HepG2 (cell line): ENCODE results near the gene YEATS4. TPM values are rescaled to one million over a fixed set of nuclear protein-coding genes. Genes with fewer than 3 reads are reported as not detected.

Source experiments
- MBNL3 ChIP-seq: fragments of 250-450 bp; sonication (Bioruptor Pico); conservative IDR thresholded peaks from 2 replicates; pipeline ENCODE4 v1.8.0; 2022; ENCODE audit warnings: mild to moderate bottlenecking, inconsistent platforms
- TBX2 ChIP-seq: sonication (generic); formaldehyde crosslinking; IDR thresholded peaks from 2 replicates; pipeline ENCODE4 v1.5.0; 2020; ENCODE audit warnings: missing genetic modification reagents, mild to moderate bottlenecking, borderline replicate concordance
- ZMYM3 ChIP-seq: sonication (generic); formaldehyde crosslinking; IDR thresholded peaks from 2 replicates; pipeline ENCODE4 v1.5.1; 2020; ENCODE audit warnings: mild to moderate bottlenecking, missing genetic modification reagents
- polyA plus RNA-seq, 8 experiments: library from polyadenylated mRNA; depleted of rRNA in 3 of 8; stranded (reverse) in 7 of 8; unstranded in 1 of 8; fragments of >200 nt; fragmentation: Illumina TruSeq in 4 of 8; extraction: Trizol in 4 of 8; gene quantifications; 2 replicates each; pipeline versions ENCODE4 v1.2.1 to v1.2.3, GENCODE V29; 2011 to 2016; ENCODE audit warnings: low read depth in 4 of 8, missing spikeins in 1 of 8, mixed read lengths in 1 of 8; ENCODE audit not compliant: insufficient read depth in 1 of 8
- total RNA-seq, 5 experiments: library from RNA; depleted of rRNA; stranded (reverse); fragments of >200 nt; fragmentation: Illumina TruSeq; extraction: Trizol; gene quantifications; 2 replicates each; pipeline ENCODE4 v1.2.3, GENCODE V29; 2016; ENCODE audit warnings: low read depth in 1 of 5
- TF ChIP-seq, protein P1 (sequence below): sonication (generic); formaldehyde crosslinking; IDR thresholded peaks from 2 replicates; pipeline ENCODE4 v1.4.0; 2020; ENCODE audit warnings: mild to moderate bottlenecking, missing genetic modification reagents, borderline replicate concordance
- TF ChIP-seq, protein P2 (sequence below): IDR thresholded peaks from 2 replicates; pipeline ENCODE4 v1.4.0; 2020; ENCODE audit warnings: mild to moderate bottlenecking, missing genetic modification reagents
- TF ChIP-seq, protein P3 (sequence below): sonication (generic); formaldehyde crosslinking; IDR thresholded peaks from 2 replicates; pipeline ENCODE4 v1.4.0; 2020; ENCODE audit warnings: missing genetic modification reagents
- TF ChIP-seq, protein P4 (sequence below): sonication (generic); formaldehyde crosslinking; IDR thresholded peaks from 2 replicates; pipeline ENCODE4 v1.4.0; 2020; ENCODE audit warnings: missing genetic modification reagents, mild to moderate bottlenecking, borderline replicate concordance

Gene YEATS4
- total and polyA plus RNA-seq, 2 of the 13 experiments (the other 11 are each of a cell fraction or from before 2014, with no cell fraction given): 16.8 to 45.0 TPM

DNA sequence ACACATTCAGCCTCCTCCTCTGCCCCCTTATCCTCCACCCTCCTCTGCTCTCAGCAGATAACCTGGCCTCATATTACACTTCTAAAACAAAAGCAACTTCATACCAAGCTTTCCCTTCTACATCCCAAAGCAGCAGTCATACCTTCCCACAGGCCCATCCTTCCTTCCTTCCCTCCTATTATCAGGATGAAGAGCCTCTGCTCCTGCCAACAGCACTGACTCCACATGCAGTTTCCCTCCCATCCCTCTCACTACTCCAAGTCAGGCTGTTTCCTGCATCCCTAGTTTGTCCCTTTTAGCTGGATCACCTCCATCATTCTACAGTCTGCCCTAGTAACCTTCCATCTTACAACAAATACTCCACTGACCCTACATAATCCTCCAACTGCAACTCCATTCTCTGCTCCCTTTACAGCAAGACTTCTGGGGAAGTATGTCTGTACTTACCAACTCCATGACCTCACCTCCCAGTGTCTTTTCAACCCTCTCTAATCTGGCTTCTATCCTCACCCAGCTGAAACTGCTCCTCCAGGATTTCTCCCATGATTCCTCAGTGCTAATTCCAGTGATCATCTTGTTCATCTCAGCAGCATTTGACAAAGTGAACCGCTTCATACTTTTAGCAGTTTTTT lies 4.9 kb upstream of the YEATS4 start (continued):
- TF ChIP-seq, protein P1, sequence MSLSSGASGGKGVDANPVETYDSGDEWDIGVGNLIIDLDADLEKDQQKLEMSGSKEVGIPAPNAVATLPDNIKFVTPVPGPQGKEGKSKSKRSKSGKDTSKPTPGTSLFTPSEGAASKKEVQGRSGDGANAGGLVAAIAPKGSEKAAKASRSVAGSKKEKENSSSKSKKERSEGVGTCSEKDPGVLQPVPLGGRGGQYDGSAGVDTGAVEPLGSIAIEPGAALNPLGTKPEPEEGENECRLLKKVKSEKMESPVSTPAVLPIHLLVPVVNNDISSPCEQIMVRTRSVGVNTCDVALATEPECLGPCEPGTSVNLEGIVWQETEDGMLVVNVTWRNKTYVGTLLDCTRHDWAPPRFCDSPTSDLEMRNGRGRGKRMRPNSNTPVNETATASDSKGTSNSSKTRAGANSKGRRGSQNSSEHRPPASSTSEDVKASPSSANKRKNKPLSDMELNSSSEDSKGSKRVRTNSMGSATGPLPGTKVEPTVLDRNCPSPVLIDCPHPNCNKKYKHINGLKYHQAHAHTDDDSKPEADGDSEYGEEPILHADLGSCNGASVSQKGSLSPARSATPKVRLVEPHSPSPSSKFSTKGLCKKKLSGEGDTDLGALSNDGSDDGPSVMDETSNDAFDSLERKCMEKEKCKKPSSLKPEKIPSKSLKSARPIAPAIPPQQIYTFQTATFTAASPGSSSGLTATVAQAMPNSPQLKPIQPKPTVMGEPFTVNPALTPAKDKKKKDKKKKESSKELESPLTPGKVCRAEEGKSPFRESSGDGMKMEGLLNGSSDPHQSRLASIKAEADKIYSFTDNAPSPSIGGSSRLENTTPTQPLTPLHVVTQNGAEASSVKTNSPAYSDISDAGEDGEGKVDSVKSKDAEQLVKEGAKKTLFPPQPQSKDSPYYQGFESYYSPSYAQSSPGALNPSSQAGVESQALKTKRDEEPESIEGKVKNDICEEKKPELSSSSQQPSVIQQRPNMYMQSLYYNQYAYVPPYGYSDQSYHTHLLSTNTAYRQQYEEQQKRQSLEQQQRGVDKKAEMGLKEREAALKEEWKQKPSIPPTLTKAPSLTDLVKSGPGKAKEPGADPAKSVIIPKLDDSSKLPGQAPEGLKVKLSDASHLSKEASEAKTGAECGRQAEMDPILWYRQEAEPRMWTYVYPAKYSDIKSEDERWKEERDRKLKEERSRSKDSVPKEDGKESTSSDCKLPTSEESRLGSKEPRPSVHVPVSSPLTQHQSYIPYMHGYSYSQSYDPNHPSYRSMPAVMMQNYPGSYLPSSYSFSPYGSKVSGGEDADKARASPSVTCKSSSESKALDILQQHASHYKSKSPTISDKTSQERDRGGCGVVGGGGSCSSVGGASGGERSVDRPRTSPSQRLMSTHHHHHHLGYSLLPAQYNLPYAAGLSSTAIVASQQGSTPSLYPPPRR (CRISPR knock-in tag): 0 out of 2 replicates have a peak, but pooled peaks have one; percentile 48
- TF ChIP-seq, protein P2, sequence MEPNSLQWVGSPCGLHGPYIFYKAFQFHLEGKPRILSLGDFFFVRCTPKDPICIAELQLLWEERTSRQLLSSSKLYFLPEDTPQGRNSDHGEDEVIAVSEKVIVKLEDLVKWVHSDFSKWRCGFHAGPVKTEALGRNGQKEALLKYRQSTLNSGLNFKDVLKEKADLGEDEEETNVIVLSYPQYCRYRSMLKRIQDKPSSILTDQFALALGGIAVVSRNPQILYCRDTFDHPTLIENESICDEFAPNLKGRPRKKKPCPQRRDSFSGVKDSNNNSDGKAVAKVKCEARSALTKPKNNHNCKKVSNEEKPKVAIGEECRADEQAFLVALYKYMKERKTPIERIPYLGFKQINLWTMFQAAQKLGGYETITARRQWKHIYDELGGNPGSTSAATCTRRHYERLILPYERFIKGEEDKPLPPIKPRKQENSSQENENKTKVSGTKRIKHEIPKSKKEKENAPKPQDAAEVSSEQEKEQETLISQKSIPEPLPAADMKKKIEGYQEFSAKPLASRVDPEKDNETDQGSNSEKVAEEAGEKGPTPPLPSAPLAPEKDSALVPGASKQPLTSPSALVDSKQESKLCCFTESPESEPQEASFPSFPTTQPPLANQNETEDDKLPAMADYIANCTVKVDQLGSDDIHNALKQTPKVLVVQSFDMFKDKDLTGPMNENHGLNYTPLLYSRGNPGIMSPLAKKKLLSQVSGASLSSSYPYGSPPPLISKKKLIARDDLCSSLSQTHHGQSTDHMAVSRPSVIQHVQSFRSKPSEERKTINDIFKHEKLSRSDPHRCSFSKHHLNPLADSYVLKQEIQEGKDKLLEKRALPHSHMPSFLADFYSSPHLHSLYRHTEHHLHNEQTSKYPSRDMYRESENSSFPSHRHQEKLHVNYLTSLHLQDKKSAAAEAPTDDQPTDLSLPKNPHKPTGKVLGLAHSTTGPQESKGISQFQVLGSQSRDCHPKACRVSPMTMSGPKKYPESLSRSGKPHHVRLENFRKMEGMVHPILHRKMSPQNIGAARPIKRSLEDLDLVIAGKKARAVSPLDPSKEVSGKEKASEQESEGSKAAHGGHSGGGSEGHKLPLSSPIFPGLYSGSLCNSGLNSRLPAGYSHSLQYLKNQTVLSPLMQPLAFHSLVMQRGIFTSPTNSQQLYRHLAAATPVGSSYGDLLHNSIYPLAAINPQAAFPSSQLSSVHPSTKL (CRISPR knock-in tag): peak; percentile 57; the same call in 1 of the 2 replicates
- TF ChIP-seq, protein P3, sequence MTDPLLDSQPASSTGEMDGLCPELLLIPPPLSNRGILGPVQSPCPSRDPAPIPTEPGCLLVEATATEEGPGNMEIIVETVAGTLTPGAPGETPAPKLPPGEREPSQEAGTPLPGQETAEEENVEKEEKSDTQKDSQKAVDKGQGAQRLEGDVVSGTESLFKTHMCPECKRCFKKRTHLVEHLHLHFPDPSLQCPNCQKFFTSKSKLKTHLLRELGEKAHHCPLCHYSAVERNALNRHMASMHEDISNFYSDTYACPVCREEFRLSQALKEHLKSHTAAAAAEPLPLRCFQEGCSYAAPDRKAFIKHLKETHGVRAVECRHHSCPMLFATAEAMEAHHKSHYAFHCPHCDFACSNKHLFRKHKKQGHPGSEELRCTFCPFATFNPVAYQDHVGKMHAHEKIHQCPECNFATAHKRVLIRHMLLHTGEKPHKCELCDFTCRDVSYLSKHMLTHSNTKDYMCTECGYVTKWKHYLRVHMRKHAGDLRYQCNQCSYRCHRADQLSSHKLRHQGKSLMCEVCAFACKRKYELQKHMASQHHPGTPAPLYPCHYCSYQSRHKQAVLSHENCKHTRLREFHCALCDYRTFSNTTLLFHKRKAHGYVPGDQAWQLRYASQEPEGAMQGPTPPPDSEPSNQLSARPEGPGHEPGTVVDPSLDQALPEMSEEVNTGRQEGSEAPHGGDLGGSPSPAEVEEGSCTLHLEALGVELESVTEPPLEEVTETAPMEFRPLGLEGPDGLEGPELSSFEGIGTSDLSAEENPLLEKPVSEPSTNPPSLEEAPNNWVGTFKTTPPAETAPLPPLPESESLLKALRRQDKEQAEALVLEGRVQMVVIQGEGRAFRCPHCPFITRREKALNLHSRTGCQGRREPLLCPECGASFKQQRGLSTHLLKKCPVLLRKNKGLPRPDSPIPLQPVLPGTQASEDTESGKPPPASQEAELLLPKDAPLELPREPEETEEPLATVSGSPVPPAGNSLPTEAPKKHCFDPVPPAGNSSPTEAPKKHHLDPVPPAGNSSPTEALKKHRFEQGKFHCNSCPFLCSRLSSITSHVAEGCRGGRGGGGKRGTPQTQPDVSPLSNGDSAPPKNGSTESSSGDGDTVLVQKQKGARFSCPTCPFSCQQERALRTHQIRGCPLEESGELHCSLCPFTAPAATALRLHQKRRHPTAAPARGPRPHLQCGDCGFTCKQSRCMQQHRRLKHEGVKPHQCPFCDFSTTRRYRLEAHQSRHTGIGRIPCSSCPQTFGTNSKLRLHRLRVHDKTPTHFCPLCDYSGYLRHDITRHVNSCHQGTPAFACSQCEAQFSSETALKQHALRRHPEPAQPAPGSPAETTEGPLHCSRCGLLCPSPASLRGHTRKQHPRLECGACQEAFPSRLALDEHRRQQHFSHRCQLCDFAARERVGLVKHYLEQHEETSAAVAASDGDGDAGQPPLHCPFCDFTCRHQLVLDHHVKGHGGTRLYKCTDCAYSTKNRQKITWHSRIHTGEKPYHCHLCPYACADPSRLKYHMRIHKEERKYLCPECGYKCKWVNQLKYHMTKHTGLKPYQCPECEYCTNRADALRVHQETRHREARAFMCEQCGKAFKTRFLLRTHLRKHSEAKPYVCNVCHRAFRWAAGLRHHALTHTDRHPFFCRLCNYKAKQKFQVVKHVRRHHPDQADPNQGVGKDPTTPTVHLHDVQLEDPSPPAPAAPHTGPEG (CRISPR knock-in tag): peak; percentile 76
- TF ChIP-seq ZMYM3 (CRISPR knock-in tag) (no peak), MBNL3 (CRISPR knock-in tag) (no peak), TBX2 (CRISPR knock-in tag) (peak; percentile 28; the same call in 1 of the 2 replicates)
- TF ChIP-seq, protein P4, sequence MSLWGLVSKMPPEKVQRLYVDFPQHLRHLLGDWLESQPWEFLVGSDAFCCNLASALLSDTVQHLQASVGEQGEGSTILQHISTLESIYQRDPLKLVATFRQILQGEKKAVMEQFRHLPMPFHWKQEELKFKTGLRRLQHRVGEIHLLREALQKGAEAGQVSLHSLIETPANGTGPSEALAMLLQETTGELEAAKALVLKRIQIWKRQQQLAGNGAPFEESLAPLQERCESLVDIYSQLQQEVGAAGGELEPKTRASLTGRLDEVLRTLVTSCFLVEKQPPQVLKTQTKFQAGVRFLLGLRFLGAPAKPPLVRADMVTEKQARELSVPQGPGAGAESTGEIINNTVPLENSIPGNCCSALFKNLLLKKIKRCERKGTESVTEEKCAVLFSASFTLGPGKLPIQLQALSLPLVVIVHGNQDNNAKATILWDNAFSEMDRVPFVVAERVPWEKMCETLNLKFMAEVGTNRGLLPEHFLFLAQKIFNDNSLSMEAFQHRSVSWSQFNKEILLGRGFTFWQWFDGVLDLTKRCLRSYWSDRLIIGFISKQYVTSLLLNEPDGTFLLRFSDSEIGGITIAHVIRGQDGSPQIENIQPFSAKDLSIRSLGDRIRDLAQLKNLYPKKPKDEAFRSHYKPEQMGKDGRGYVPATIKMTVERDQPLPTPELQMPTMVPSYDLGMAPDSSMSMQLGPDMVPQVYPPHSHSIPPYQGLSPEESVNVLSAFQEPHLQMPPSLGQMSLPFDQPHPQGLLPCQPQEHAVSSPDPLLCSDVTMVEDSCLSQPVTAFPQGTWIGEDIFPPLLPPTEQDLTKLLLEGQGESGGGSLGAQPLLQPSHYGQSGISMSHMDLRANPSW (CRISPR knock-in tag): no peak
